ENCODE measurements around the gene ITGA1.

DNA sequence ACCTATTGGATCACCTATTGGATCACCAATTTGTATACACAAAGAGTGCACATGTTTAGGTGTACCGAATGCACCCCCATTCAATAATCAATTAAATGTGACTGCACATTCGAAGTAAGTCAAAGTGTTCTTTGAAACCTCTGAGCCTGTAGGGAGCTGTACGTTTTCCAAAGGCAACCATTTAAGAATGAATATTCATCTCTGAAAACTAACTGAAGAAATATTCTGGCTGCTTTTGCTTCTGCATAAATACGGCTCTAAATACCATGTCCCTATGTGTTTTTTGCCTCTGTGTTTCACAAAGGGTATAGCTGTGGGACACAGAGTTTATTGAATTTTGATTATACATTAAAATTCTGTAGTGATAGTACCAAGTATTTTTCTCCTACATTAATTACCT, 95.4 kb downstream of the ITGA1 start:
- TF ChIP-seq CTCF (conservative IDR thresholded peaks at IDR 0.05) (no peak), ZFX (IDR thresholded peaks at IDR 0.05) (no peak)
